NCI-H526 (cell line): ENCODE results near the gene AGPAT3.

Source experiments
- DNase-seq, 2 experiments: peaks; one replicate each; lab custom pipeline; 2025; lab: John Stamatoyannopoulos, UW

AGPAT3 gene

DNA sequence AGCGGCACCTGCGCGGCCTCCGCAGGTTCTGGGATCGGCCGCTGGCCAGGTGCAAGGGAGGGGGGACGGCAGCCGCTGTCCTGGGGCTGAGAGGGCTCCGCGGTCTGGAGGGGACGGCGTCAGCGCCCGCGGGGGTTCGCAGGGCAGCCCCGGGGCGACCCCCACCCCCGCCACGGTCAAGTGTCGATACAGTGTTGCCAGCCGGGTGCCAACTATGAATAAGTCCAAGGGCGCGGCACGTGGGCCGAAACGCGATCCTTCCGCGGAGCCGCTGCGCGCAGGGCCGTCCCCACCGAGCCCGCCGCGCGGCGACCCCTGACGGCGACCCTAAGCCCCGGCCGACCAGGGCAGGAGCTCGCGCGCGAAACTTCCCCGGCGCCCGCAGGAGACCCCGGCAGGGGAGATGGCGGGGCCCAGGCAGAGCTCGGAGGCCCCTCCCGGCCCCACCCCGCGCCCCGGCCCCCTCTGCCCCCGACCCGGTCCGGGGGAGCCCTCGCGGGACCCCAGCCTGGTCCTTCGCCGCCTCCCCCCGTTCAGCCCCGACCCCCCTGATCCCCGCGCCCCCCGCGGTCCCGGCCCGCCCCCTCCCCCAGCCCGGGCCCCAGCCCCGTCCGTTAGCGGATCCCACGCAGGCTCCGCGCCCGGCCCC, 586 bp upstream of the AGPAT3 start:
- peak in 1 of 2 experiments; percentile 82 for DNase-seq

DNA sequence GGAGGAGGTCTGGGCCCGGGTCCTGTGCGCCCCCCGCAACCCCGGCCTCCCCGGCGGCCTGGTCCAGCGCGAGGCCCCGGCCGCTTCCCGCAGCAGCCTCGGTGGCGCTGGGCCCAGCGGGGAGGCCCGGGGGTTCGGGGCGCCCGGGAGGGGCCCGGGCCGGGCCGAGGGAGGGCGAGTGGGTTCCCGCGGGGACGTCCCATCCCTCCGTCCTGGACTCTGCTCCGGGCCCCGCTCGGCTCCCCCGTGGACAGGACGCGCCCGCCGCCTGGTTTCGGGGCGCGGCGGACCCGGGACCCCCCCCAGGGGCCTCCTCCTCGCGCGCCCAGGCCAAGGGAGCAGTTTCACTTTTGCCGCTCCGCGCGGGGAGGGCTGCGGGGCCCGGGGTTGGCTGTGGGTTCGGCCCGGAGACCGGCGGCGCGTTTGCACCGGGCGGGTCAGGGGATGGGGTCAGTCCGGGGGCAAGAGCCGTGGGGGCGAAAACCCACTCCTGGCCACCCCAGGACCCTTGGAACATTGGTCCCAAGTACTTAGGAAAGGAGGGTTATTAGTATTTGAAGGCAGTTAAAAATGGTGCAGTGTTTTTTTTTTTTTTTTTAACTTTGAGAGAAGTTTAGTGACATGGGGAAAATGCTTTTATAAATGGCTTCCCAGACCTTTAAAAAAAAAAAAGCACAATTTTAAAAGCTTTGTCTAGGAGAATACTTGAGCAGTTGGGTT, 677 bp downstream of the AGPAT3 start:
- peak in 1 of 2 experiments; percentile 53 for DNase-seq

DNA sequence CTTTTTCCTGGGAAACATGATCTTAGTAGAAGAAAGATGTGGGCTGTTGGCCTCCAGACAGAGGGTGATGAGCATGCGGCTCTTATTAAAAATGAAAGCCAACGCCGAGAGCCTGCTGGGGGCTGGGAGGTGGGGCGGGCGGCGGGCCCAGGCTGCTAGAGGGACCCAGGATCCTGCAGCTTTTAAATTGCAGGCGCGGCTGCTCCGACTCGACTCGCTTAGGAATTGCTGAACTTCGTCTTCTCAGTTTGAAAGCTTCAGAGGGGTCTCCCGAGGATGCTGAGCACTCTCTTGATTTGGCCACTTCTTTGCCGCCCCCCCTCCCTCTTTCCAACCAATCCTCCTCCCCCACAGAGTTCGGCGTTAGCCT, 1.2 kb downstream of the AGPAT3 start:
- peak in 1 of 2 experiments; percentile 65 for DNase-seq

DNA sequence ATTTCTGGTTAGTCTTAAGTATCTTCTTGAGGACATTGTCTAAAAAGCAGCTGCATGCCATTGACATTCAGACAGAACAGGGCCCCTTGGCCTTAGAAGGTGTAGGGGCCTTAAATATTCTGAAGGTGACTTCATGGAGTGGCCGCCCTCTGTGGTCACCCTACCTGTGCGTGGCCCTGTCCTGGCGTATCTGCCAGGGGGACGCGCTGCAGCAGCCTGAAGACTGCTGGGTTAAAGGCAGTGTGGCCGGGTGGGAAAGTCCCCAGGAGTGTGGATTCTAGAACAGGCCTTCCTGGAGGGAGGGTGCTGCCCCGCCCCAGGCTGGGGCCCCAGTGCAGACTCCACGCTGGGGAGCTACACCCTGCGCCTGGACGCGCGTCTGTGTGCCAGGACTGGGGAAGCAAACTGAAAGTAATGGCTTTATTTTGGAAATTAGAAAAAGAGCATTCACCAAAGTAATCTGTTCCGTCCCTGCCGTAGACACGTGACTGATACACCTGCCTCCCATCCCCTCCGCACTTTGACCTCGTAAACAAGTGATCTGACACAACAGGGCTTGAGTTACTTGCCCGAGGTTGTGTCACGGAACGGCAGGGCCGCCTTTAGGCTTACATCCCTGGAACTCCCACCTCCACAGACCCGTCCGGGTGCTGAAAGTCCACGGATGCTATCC, 1.8 kb downstream of the AGPAT3 start:
- peak in 1 of 2 experiments; percentile 54 for DNase-seq

DNA sequence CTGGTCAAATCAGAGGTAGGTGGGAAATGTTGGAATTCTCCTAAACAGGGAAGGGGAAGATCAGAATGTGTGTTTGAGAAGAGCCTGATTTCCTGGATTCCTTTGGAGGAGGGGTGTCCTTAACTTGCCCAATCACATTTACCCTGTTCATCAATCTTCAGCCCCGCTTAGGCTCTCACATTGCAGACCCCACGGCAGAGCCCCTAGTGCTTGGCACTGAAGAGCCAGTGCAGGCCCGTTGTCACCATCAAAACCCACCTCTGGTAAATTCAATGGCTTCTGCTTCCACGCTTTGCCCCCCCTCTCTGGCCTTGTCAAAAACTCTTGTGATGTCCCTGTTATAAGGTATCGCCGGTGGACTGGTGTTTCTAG, 2.3 kb downstream of the AGPAT3 start:
- DNase-seq: no peak

DNA sequence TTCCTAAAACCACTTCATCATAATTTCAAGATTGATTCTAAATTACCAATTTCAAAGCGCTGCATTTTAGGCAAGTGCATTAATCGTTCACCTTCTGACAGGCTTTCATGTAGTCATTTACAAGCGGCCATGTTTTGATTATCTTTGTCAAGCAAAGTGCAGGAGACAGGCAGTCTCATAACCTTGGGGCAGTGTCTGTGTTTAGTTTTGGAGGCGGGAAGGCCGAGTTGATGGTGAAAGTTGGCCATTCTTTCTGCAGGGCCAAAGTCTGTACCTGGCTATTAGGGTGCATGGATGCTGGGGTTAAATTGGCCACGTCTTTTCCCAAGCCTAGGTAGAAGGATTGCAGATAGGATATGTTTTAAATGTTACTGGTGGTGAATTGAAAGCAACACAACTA, 2.9 kb downstream of the AGPAT3 start:
- no peak for DNase-seq

DNA sequence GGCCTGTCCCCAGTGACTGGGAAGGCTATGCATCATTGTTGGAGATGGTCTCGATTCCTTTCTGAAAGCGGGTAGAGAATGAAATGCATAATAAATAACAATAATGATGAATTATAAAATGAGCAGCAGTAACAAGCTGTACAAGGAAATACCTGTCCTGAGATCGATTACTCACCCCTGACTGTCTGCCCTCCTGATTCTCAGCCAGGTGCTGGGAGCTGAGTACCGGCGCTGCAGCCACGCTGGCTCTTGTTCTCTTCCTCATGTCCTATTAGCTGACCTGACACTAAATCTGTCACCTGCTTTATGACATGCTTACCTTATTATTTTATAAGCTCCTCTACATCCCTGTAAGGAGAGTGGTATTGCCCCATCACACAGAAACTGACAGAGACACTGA, 3.4 kb downstream of the AGPAT3 start:
- no peak for DNase-seq

DNA sequence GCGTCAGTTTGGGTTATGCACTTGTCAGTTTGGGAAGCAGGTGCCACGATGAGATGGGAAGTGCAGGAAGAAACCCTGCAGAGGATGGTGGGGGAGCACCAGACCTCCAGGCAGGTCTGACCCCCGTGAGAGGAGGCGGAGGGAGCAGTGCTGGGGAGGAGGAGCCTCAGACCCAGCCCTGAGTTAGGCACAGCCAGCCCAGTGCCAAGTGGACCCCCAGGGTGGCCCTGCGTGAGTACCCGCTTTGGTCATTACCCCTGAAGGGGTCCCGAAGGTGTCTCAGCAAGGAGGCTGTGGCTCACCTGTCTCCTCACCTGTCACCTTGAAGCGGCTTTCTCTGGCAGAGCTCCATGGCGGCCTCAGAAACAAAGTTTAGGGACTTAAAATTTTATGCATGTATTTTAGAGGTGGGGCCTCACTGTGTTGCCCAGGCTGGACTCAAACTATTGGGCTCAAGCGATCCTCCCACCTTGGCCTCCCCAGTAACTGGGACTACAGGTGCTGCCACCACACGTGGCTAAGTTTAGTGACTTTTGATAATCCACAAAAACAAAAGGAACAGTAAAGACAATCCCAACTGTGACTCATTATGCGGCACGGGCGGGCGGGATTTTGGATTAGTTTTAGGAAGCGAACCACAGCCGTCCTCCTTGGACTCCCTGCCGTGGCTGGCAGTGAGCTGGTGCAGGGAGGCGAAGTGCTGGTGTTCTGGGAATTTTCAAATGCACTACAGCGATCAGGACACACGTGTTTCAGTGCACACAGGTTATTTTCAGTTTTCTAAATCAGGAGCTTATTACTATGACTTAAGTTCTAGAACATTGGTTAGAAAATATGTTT, 4.7 kb downstream of the AGPAT3 start:
- no peak for DNase-seq

DNA sequence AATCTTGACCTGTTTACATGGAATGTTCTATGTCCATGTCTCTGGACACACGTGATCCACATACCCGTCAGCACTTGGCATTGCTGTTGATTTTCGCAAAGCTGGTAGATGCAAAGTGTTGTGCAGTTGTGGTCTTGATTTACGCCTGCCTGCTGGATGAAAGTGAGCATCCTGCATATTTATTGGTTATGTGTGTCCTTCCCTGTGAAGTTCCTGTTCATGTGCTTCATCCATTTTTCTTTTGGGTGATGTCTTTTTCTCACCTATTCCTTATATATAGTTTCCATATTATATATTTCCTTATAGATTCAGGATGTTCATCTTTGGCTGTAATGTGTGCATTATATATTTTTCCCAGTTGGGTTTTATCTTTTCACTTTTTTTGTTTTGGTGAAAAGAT, 6.5 kb downstream of the AGPAT3 start:
- no peak for DNase-seq

DNA sequence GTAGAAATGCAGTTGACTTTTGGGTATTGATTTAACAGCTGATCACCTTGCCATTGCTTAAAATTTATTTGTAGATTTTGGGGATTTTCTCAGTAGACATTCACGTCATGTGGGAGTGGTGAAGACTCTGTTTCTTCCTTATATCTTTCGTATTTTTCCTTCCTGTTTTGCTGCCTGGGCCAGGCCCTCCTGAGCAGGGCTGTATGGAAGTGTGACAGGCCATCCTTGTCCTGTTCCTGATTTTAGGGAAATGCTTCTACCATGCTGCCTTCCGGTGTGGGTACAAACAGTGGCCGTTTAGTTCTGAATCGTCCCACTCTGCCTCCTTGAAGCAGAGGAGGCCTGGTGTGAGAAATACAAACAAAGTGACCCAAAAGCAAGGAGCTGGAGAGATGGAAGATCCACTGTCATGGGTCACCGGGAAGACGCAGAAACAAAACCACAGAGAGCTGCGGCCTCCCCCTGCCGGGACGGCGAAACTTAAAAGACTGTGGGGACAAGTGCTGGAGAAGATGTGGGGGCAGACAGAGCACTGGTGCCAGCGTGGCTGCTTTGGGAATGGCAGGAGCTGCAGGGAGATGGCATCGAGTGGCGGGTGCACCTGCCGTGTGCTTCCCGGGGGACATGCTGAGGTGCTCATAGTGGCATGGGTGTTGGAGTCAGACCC, 7.6 kb downstream of the AGPAT3 start:
- DNase-seq: no peak

DNA sequence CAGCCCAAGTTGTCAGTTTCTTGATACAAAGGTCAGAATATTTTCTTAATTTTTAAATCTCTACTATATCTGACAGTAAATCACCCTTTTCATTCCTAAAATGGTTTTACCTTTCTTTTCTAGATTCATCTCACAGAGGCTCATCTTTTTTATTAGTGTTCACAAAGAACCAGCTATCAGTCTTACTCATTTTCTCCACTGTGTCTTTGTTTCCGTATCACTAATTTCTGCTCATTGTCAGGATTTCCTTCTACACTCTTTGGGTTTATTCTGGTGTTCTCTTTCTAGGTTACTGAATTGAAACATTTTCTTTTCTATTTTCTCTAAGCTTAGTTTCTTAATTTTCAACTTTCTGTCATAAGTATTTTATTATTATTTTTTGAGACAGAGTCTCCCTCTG, 8.7 kb downstream of the AGPAT3 start:
- no peak for DNase-seq

DNA sequence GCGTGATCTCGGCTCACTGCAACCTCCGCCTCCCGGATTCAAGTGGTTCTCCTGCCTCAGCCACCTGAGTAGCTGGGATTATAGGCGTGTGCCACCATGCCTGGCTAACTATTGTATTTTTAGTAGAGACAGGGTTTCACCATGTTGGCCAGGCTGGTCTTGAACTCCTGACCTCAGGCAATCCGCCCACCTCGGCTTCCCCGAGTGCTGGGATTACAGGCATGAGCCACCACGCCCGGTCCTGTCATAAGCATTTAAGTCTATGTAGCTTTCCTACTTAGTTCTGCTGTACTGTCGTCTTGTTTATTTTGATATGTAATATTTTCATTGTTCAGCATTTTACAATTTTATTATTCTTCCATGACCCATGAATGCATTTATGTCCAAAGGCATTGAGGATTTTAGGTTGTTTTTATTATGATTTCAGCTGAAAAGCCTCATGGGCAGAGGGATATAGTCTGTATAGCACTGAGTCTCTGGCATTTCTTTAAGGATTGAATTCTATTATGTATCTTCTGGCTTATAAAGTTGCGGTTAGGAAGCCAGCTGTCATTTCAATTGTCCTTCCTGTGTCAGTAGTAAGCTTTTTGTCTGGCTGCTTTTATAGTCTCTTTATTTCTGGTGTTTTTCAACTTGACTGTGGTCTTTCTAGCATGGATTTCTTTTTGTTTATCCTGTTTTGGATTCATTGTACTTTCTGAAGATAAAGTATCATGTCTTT, 9.2 kb downstream of the AGPAT3 start:
- DNase-seq: no peak

DNA sequence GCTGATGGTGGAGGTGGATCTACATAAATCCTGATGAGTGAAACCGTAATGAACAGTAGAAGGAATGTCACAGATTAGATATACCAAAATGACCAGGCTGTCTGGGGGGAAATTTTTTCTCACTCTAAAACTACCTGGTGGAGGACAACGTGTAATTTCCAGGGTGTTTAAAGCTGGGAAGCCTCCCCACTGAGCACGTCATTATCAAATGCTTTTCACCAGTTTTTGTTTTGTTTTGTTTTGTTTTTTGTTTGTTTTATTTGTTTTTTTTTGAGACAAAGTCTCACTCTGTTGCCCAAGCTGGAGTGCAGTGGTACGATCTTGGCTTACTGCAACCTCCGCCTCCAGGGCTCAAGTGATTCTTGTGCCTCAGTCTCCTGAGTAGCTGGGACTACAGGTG, 11.6 kb downstream of the AGPAT3 start:
- DNase-seq: no peak

DNA sequence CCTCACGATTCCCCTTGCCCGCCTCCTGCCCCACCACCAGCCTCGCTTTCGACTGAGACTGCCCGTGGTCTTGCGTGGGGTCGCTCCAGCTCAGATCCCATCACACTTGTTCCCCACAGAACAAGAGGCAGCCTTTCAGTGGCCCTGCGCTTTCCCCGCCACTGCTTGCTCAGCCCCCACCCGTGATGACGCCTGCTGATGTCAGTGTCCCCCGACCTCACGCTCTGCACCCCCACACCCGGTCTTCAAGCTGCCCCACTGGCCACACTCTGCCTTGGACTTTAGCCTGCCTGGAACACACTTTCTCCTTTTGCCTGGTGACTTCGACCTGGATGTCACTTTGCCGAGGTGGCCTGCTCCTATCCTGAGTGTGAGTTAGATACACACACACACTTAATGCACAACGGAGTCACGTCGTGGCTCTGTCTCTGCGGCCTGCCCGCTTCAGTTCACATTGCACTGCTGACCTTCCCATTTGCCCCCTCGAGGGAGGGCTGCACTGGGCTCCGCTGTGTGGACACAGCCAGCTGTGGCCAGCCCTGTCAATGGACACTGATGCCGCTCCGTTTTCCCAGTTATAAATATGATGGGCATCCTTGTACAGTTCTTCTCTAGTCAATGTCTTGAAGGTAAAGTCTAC, 13.0 kb downstream of the AGPAT3 start:
- DNase-seq: no peak

DNA sequence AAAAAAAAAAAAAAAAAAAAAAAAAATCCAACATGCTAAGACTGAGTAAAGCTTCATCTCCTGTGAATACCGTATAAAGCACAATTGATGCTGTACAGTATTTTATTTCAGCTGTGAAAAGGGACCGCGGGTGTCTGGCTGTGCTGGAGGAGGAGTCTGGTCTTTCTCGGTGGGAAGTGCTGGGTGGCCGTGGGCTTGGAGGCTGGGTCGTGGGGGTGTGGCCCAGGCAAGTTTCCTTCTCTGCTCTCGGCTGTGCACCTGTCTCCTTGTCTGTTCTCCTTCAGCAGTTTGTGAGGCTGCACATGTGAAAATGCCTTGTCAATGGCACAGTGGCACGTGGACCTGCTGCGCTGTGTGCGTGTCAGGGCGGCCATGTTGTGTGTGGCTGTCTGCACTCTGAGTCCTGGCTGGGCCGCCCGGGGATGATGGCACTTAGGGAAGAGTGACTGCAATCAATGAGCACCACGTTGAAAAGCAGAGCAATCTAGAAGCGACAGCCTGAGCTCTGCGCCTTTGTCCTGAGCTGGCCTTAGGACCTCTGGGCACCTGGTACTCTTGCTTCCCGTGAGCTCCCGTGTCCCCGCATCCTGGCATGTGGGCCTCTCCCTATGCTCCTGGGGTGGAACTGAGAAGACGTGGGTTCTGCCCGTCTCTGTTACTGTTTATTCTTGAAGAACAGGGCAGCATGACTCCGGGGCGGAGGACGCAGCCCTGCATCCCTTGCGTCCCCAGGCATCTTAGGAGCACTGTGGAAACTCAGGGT, 14.5 kb downstream of the AGPAT3 start:
- DNase-seq: no peak

DNA sequence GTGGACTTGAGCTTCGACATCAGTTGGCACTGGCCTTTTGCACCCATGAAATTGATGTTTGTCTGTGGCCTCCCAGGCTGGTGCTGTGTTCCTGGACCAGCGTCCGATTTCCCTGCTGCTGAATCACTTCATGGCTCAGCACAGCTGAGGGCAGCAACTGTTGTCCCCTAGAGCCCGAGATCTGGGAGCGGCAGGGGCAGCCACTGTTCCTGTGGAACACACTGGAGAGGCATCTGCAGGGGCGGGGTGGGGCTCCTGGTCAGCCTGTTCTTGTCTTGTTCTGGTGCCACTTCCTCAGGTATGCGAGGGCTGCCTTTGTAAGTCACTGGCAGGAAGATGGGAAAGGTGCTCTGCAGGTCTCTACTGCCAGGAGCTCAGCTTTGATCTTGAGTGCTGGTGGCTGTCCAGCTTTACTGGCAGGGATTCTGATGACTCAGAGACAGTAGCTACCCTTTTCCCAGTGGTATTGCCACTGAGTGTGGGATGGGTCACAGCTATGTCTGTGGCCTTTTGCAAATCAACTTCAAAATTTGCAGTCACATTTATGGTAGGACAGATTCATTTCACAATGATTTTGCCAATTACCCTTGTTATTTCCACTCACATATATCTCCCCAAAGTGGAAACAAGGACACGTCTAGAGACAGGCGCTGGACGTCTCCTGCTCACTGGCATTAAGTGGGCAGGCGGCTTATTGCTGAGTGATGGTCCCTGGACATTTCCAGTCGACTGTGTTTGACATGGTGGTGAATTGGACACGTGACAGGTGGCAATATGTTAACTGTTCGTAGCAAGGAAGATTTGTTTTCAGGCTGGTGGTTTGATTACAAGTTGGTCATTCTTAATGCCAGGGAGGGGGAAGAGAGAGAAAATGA, 15.3 kb downstream of the AGPAT3 start:
- no peak for DNase-seq

DNA sequence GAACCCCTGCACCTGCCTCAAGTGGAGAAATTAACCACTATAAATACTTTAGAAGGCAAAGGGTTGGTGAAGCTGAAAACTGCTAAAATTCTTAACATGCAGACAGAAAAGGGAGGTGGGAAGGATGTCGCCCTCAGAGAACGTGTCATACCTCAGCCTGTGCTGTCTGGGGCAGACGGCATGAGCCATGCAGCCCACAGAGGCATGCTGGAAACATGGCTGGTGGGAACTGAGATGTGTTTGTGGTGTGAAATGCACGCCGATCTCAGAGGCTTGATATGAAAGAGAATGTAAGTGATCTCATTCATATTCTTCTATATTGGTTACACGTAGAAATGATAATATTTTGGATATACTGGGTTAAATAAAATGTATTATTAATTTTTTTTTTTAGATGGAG, 16.3 kb downstream of the AGPAT3 start:
- DNase-seq: no peak

DNA sequence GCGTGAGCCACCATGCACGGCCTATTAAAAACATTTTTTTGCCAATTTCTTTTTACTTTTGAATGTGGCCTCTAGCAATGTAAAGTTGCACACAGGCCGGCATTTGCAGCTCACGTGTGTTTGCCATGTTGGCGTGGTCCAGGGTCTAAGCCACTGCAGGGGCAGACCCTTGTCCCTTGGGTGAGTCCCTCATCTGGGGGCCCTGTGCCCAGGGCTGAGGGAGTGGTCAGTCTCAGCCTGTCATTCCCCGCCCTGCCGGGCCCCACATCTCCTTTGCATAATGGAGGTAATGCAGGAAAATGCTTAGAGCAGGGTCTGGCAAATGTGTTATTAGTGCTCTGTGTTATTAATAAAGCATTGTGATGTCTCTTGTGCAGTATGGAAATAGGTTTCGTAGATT, 16.9 kb downstream of the AGPAT3 start:
- DNase-seq: peak in 1 of 2 experiments; percentile 52

DNA sequence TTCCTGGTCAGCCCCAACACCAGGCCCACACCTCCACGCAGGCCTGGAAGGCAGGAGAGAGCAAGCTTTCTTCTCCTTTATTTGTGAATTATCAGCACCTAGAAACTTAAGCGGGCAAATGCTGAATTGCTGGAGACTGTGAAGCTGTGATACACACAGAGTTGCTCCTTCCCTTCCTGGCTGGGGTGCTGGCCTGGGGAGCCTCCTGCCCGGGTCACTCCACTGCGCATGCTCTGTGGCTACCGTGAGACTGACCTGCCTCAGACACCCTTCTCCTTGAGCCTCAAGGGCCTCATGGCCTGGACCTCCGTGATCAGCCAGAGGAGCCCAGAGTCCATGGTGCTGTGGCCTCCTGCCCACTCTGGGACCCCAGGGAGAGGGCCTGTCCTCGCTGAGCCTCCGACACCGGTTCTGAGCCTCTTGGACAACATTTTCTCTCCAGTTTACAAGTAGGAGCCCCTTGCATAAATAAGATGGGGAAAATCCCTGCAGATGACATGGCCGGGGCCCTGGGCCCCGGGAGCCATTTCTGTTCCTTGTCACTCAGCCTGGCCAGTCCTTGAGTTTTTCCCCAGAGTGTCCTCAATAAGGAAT, 18.0 kb downstream of the AGPAT3 start:
- no peak for DNase-seq
